Activated CD8-positive, alpha-beta memory T cell treated with anti-CD3 and anti-CD28 coated beads, Interleukin-2, amount 10 ng/mL, durations not matched to agents 7 days and 5 days (primary cell): ENCODE measurements around the gene CDHR3. TPM values are rescaled to one million over a fixed set of nuclear protein-coding genes. Genes with fewer than 3 reads are reported as not detected.
A peak's percentile ranks its signal among the peaks of the same experiment; 100 is the strongest.
"Not testable (repeated sequence)": the region's sequence is repeated elsewhere in the genome, so short reads cannot be mapped to it uniquely, and the experiment has no call there.

ENCODE experiments used
- ATAC-seq: fragments of 150-1000 bp; cut with Tn5 transposase; one replicate; pipeline ENCODE4 v1.10.0; 2021; ENCODE audit warnings: moderate library complexity
- CTCF ChIA-PET: fragments of 350-600 bp; sonication (Branson Sonifier 250); formaldehyde crosslinking; loops from one replicate; lab custom pipeline; 2021; ENCODE audit warnings: antibody characterized with exemption; lab: Charles Lee
- DNase-seq: peaks from one replicate; pipeline ENCODE4 v3.0.0-alpha.2; 2020
- H3K27ac Mint-ChIP-seq: one replicate; pipeline ENCODE4 v1.8.0; 2021; ENCODE audit warnings: mild to moderate bottlenecking, mixed read lengths
- H3K27me3 Mint-ChIP-seq: one replicate; pipeline ENCODE4 v1.8.0; 2021; ENCODE audit warnings: mixed read lengths
- H3K36me3 Mint-ChIP-seq: one replicate; pipeline ENCODE4 v1.8.0; 2021; ENCODE audit warnings: mild to moderate bottlenecking, mixed read lengths
- H3K4me1 Mint-ChIP-seq: one replicate; pipeline ENCODE4 v1.8.0; 2021; ENCODE audit warnings: mixed read lengths
- H3K4me3 Mint-ChIP-seq: one replicate; pipeline ENCODE4 v1.8.0; 2021; ENCODE audit warnings: mild to moderate bottlenecking, moderate library complexity, mixed read lengths
- H3K9me3 Mint-ChIP-seq: one replicate; pipeline ENCODE4 v1.8.0; 2022; ENCODE audit warnings: low read depth, mixed read lengths
- total RNA-seq, 2 experiments: library from RNA; stranded (reverse); gene quantifications; one replicate each; pipeline ENCODE4 v1.2.3, GENCODE V29; 2021

The CDHR3 gene
- total RNA-seq, 2 experiments from 2014 or later: 0.30 to 0.58 TPM

GRCh38 chr7:105990141-105990540, 27.1 kb downstream of the CDHR3 start:
- Mint-ChIP-seq H3K36me3 (no peaks in the 10 kb centered on the region), H3K4me1 (no peaks in the 10 kb centered on the region), H3K4me3 (no peak overlapping the region), H3K27ac (no peak overlapping the region), H3K9me3 (no peaks in the 10 kb centered on the region), H3K27me3 (peaks cover 34% of the 10 kb centered on the region)
- DNase-seq (no peak), ATAC-seq (no peak)
- CTCF ChIA-PET: interaction anchor here (1.2 kb wide), 1 partner anchor 230 kb away, joined by 3 read pairs; no protein-coding TSS in a partner anchor

- CTCF ChIA-PET: no interaction called here
- no peak overlapping the region for H3K27ac Mint-ChIP-seq
- H3K4me1 Mint-ChIP-seq: no peaks in the 10 kb centered on the region
- no peak overlapping the region for H3K4me3 Mint-ChIP-seq
- H3K27me3 Mint-ChIP-seq: peaks cover 31% of the 10 kb centered on the region
- ATAC-seq (no peak), DNase-seq (no peak)
- H3K36me3 Mint-ChIP-seq: no peaks in the 10 kb centered on the region
- H3K9me3 Mint-ChIP-seq: no peaks in the 10 kb centered on the region
Observed at GRCh38 chr7:105990727-105991453, 27.8 kb downstream of the CDHR3 start.

- Mint-ChIP-seq H3K27me3 (peaks cover 19% of the 10 kb centered on the region), H3K36me3 (no peaks in the 10 kb centered on the region), H3K27ac (no peak overlapping the region), H3K4me3 (no peak overlapping the region), H3K9me3 (no peaks in the 10 kb centered on the region), H3K4me1 (no peaks in the 10 kb centered on the region)
- no peak for ATAC-seq
- CTCF ChIA-PET: no interaction called here
- no peak for DNase-seq
Observed at GRCh38 chr7:105992905-105993304, 29.8 kb downstream of the CDHR3 start.

- CTCF ChIA-PET: no interaction called here
- no peaks in the 10 kb centered on the region for H3K4me1 Mint-ChIP-seq
- H3K27me3 Mint-ChIP-seq: peaks cover 10% of the 10 kb centered on the region
- no peaks in the 10 kb centered on the region for H3K9me3 Mint-ChIP-seq
- ATAC-seq (no peak), DNase-seq (no peak)
- H3K4me3 Mint-ChIP-seq: no peak overlapping the region
- H3K36me3 Mint-ChIP-seq: no peaks in the 10 kb centered on the region
- H3K27ac Mint-ChIP-seq: no peak overlapping the region
Observed at GRCh38 chr7:105996860-105997737, 34.0 kb downstream of the CDHR3 start.

- CTCF ChIA-PET: no interaction called here
- H3K4me3 Mint-ChIP-seq: no peak overlapping the region
- no peak overlapping the region for H3K27ac Mint-ChIP-seq
- no peaks in the 10 kb centered on the region for H3K27me3 Mint-ChIP-seq
- no peaks in the 10 kb centered on the region for H3K36me3 Mint-ChIP-seq
- H3K9me3 Mint-ChIP-seq: no peaks in the 10 kb centered on the region
- no peaks in the 10 kb centered on the region for H3K4me1 Mint-ChIP-seq
- DNase-seq: no peak
- no peak for ATAC-seq
Observed at GRCh38 chr7:105999256-105999655, 36.2 kb downstream of the CDHR3 start.

GRCh38 chr7:106001196-106001595, 38.1 kb downstream of the CDHR3 start:
- no peaks in the 10 kb centered on the region for H3K36me3 Mint-ChIP-seq
- H3K27me3 Mint-ChIP-seq: peaks cover 2% of the 10 kb centered on the region
- H3K27ac Mint-ChIP-seq: no peak overlapping the region
- H3K4me1 Mint-ChIP-seq: no peaks in the 10 kb centered on the region
- H3K4me3 Mint-ChIP-seq: no peak overlapping the region
- ATAC-seq: no peak
- CTCF ChIA-PET: interaction anchor here (1.2 kb wide), 1 partner anchor 153 kb away, joined by 3 read pairs; no protein-coding TSS in a partner anchor
- H3K9me3 Mint-ChIP-seq: peaks cover 2% of the 10 kb centered on the region
- DNase-seq: no peak

- Mint-ChIP-seq H3K27me3 (peaks cover 2% of the 10 kb centered on the region), H3K4me3 (no peak overlapping the region), H3K27ac (no peak overlapping the region), H3K4me1 (no peaks in the 10 kb centered on the region), H3K36me3 (no peaks in the 10 kb centered on the region), H3K9me3 (peaks cover 2% of the 10 kb centered on the region)
- DNase-seq (no peak), ATAC-seq (no peak)
- CTCF ChIA-PET: no interaction called here
Observed at GRCh38 chr7:106001886-106002285, 38.8 kb downstream of the CDHR3 start.

- Mint-ChIP-seq H3K4me1 (no peaks in the 10 kb centered on the region), H3K4me3 (no peak overlapping the region), H3K9me3 (peaks cover 8% of the 10 kb centered on the region), H3K36me3 (no peaks in the 10 kb centered on the region), H3K27ac (no peak overlapping the region), H3K27me3 (peaks cover 4% of the 10 kb centered on the region)
- CTCF ChIA-PET: interaction anchor here (1.3 kb wide), 1 partner anchor 243 kb away, joined by 3 read pairs; no protein-coding TSS in a partner anchor
- ATAC-seq (no peak), DNase-seq (no peak)
Observed at GRCh38 chr7:106003525-106004064, 40.5 kb downstream of the CDHR3 start.

GRCh38 chr7:106006906-106007305, 43.8 kb downstream of the CDHR3 start:
- ATAC-seq (no peak), DNase-seq (no peak)
- Mint-ChIP-seq H3K27me3 (peaks cover 22% of the 10 kb centered on the region), H3K4me1 (peaks cover 6% of the 10 kb centered on the region), H3K4me3 (no peak overlapping the region), H3K9me3 (peaks cover 8% of the 10 kb centered on the region), H3K36me3 (no peaks in the 10 kb centered on the region), H3K27ac (no peak overlapping the region)
- CTCF ChIA-PET: interaction anchor here (1.2 to 3.1 kb wide), 4 partner anchors 13 to 350 kb away, joined by 3 to 19 read pairs (median 4); no protein-coding TSS in a partner anchor

- H3K27me3 Mint-ChIP-seq: peaks cover 27% of the 10 kb centered on the region
- not testable (repeated sequence) for DNase-seq, H3K4me1 Mint-ChIP-seq, H3K27ac Mint-ChIP-seq, H3K9me3 Mint-ChIP-seq, H3K4me3 Mint-ChIP-seq, H3K36me3 Mint-ChIP-seq, ATAC-seq
- CTCF ChIA-PET: interaction anchor here (1.1 to 3.1 kb wide), 6 partner anchors 14 to 351 kb away, joined by 3 to 19 read pairs (median 4); no protein-coding TSS in a partner anchor
Observed at GRCh38 chr7:106007796-106008195, 44.7 kb downstream of the CDHR3 start.

GRCh38 chr7:106009503-106010226, 46.6 kb downstream of the CDHR3 start:
- peaks cover 8% of the 10 kb centered on the region for H3K9me3 Mint-ChIP-seq
- H3K27me3 Mint-ChIP-seq: peaks cover 30% of the 10 kb centered on the region
- CTCF ChIA-PET: interaction anchor here (0.8 to 3.3 kb wide), 8 partner anchors 14 to 353 kb away, joined by 3 to 14 read pairs (median 4); no protein-coding TSS in a partner anchor
- peak; percentile 76 for DNase-seq
- H3K4me3 Mint-ChIP-seq: no peak overlapping the region
- no peaks in the 10 kb centered on the region for H3K36me3 Mint-ChIP-seq
- peaks cover 6% of the 10 kb centered on the region for H3K4me1 Mint-ChIP-seq
- peak; percentile 96 for ATAC-seq
- no peak overlapping the region for H3K27ac Mint-ChIP-seq

- Mint-ChIP-seq H3K4me1 (peaks cover 6% of the 10 kb centered on the region), H3K9me3 (peaks cover 8% of the 10 kb centered on the region), H3K4me3 (no peak overlapping the region), H3K36me3 (no peaks in the 10 kb centered on the region), H3K27me3 (peaks cover 30% of the 10 kb centered on the region), H3K27ac (no peak overlapping the region)
- no peak for DNase-seq
- no peak for ATAC-seq
- CTCF ChIA-PET: interaction anchor here (0.8 to 3.3 kb wide), 8 partner anchors 10 to 353 kb away, joined by 3 to 14 read pairs (median 4); no protein-coding TSS in a partner anchor
Observed at GRCh38 chr7:106010331-106010730, 47.3 kb downstream of the CDHR3 start.
